Measurements from ENCODE around the gene ASMT.
"Not testable (repeated sequence)": the region's sequence is repeated elsewhere in the genome, so short reads cannot be mapped to it uniquely, and the experiment has no call there.

ASMT gene

DNA sequence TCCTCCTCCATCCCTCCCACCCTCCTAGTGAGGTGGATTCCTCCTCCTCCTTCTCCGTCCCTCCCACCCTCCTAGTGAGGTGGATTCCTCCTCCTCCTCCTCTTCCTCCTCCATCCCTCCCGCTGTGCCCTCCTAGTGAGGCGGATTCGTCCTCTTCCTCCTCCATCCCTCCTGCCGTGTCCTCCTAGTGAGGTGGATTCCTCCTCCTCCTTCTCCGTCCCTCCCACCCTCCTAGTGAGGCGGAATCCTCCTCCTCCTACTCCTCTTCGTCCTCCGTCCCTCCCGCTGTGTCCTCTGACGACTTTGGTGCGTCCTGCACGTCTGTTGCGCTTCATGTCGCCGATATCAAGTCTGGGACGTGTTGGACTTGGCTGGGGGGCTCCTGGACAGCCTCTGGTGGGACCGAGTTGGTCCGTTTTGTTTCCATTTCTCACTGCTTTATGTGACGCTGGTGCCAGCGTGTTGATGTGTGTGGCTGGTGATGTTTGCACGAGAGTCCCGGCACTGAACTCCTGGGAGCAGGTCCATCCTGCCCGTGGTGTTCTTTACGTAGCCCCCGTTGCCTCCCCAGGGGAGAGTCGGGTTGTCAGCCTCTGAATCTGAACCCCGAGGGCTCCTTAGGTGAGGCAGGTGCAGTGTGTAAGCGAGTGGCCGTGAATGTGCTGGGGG lies 18.0 kb upstream of the ASMT start:
- in situ Hi-C loops (cut with MboI; ENCODE audit: low sequenced_read_pairs): loop anchor here (25.0 kb wide), 1 partner anchor 135 kb away; the partner anchor contains the start of gene ASMTL

DNA sequence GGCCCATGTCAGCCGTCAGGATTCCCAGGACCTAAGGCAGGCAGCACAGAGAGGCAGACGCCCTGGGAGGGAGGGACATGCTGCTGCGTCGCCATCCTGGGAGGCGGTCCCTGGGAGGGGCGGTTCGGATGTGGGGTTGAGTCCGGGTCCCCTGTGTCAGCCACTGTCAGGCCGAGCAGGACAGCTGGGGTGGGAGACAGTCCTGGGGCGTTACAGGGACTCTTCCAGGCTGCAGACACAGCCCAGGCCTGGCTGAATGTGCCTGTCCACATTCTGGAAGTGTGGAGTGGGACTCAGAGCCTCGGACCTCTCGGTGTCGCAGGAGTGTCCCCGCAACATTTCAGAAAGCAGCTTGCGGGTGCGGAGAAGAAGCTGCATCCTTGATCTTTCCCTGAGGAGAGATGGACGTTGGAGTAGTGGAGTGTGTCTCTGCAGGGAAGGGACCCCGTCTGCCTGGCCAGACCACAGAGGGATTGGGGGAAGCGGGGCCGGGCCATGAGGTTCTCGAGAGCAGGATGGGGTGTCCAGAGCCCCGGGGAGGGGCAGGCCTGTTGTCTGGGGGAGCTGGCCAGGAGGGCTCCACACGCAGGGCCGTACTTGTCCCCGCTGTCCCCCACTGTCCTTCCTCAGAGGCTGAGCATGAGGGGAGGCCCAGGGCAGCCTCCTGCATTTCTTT lies 17.4 kb upstream of the ASMT start:
- in situ Hi-C loops (cut with MboI; ENCODE audit: low sequenced_read_pairs): loop anchor here (25.0 kb wide), 1 partner anchor 135 kb away; the partner anchor contains the start of gene ASMTL

- in situ Hi-C loops (cut with MboI; ENCODE audit: low sequenced_read_pairs): loop anchor here (25.0 kb wide), 1 partner anchor 136 kb away; the partner anchor contains the start of gene ASMTL
These were observed 16.6 kb upstream of the ASMT start for GRCh38 chrX:1598021-1598875.

- in situ Hi-C loops (cut with MboI; ENCODE audit: low sequenced_read_pairs): loop anchor here (25.0 kb wide), 1 partner anchor 137 kb away; the partner anchor contains the start of gene ASMTL
These were observed 15.7 kb upstream of the ASMT start for GRCh38 chrX:1598876-1599790.

GRCh38 chrX:1599791-1600405 lies 15.0 kb upstream of the ASMT start:
- in situ Hi-C loops (cut with MboI; ENCODE audit: low sequenced_read_pairs): loop anchor here (25.0 kb wide), 1 partner anchor 138 kb away; the partner anchor contains the start of gene ASMTL

DNA sequence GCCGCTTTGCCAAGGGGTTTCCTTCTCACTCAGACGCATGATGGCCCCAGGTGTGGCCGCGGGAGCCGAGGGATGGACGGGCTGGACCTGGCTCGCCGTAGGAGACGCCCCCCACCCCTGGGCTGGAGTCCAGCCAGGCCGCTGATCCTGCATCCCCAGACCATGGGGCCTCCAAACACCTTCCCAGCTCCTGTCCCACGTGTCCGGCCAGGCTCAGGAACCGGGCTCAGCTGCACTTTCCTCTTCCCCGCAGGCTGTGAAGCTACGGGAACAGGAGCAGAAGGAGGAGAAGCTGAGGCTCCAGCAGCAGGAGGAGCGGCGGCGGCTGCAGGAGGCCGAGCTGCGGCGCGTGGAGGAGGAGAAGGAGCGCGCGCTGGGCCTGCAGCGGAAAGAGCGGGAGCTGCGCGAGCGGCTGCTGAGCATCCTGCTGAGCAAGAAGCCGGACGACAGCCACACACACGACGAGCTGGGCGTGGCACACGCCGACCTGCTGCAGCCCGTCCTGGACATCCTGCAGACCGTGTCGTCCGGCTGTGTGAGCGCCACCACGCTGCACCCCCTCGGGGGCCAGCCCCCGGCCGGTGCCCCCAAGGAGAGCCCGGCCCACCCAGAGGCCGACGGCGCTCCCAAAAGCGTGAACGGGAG lies 14.3 kb upstream of the ASMT start:
- in situ Hi-C loops (cut with MboI; ENCODE audit: low sequenced_read_pairs): no loop called here

DNA sequence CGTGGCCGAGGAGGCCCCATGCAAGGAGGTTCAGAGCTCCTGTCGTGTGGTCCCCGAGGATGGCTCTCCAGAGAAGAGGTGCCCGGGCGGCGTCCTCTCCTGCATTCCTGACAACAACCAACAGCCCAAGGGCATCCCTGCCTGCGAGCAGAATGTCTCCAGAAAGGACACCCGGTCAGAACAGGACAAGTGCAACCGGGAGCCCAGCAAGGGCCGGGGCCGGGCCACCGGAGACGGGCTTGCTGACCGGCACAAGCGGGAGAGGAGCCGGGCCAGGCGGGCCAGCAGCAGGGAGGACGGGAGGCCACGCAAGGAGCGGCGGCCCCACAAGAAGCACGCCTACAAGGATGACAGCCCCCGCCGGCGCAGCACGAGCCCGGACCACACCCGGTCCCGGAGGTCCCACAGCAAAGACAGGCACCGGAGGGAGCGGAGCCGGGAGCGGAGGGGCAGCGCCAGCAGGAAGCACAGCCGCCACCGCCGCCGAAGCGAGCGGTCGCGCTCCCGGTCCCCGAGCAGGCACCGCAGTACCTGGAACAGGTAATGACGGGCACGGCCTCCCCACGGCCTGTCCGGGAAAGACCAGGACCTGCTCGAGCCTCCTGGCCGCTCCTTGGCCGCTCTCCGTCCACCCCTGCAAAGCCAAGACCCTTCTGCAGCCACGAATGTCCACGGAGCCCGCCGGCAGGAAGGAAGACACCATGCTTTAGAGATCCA lies 13.7 kb upstream of the ASMT start:
- in situ Hi-C loops (cut with MboI; ENCODE audit: low sequenced_read_pairs): no loop called here

DNA sequence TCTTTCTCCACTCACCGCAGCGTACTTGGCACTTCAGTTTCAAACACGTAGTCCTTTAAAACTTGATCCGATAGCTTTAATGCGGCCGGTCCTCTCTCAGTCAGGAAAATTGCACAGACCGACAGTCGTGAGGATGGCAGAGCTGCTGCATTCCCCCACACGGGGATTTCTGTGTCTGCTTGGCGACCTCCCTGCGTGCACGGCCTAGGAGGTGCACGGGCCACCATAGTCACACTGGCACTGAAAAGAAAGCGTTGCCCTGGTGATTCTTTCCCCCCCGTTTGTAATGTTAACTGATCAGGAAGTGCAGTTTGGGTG lies 13.1 kb upstream of the ASMT start:
- in situ Hi-C loops (cut with MboI; ENCODE audit: low sequenced_read_pairs): no loop called here

GRCh38 chrX:1602299-1602698 lies 12.6 kb upstream of the ASMT start:
- in situ Hi-C loops (cut with MboI; ENCODE audit: low sequenced_read_pairs): no loop called here

DNA sequence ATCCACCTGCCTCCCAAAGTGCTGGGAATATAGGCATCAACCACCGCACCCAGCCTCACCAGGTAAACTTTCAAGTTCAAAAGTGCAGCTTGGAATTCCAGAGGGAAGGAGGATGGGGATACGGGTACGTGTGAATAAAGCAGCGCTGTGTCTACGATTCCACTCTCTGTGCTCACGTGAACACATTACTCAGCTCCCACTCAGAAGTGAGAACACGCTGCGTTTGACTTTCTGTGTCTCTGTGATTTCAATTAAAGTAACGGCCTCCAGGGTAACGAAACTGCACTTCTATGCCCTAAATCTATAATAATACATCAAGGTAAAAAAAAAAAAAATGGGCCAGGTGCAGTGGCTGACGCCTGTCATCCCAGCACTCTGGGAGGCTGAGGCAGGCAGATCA lies 8.4 kb upstream of the ASMT start:
- in situ Hi-C loops (cut with MboI; ENCODE audit: low sequenced_read_pairs): no loop called here

- in situ Hi-C loops (cut with MboI; ENCODE audit: low sequenced_read_pairs): no loop called here
These were observed 5.5 kb upstream of the ASMT start for GRCh38 chrX:1609311-1609710.

DNA sequence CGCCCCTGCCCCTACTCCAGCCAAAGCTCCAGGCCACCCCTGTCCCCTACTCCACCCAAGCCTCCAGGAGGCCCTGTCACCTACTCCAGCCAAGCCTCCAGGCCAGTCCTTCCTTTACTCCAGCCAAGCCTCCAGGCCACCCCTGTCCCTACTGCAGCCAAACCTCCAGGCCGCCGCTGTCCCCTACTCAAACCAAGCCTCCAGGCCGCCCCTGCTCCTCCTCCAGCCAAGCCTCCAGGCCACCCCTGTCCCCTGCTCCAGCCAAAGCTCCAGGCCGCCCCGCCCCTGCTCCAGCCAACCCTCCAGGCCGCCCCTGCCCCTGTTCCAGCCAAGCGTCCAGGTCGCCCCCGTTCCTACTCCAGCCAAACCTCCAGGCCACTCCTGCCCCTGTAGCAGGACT lies 5.1 kb upstream of the ASMT start:
- in situ Hi-C loops (cut with MboI; ENCODE audit: low sequenced_read_pairs): no loop called here

GRCh38 chrX:1610166-1610565 lies 4.7 kb upstream of the ASMT start:
- in situ Hi-C loops (cut with MboI; ENCODE audit: low sequenced_read_pairs): no loop called here

DNA sequence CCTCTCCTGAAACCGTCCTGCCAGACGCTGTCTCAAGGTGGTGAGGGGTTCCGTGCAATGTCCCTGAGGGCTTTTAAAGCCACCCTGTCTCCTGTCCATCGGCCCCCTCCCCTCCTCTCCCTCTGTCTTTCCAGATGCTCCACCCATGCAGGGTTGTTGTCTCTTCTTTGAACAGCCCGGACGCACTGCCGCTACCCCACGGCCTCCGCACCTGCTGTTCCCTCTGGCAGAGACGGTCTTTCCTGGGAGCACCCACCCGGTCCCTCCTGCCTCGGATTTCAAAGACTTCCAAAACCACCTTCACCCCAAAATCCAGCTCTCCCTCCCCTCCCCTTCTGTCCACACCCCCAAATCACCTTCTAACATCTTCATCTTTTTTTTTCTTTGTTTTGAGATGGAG lies 4.1 kb upstream of the ASMT start:
- in situ Hi-C loops (cut with MboI; ENCODE audit: low sequenced_read_pairs): no loop called here

DNA sequence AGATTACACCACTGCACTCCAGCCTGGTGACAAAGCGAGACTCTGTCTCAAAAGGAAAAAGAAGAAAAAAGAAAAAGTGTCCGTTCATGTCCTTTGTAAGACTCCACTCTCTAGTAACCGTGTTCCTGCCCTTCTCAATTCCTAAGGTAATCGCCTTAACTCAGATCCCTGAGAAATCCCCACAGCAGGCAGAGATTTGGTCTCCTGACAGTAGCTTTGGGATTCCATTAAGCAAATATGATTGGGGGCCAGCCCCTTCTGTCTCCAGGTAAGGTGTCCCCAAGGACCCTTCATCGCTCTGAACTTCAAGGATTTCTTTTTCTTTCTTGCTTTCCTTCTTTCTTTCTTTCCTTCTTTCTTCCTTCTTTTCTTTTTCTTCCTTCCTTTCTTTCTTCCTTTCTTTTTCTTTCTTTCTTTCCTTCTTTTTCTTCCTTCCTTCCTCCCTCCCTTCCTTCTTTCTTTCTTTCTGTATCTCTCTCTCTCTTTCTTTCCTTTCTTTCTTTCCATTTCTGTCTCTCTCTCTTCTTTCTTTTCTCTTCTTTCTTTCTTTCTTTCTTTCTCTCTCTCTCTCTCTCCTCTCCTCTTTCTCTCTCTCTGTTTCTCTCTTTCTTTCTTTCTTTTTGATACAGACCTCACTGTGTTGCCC lies 2.1 kb upstream of the ASMT start:
- in situ Hi-C loops (cut with MboI; ENCODE audit: low sequenced_read_pairs): no loop called here

GRCh38 chrX:1618689-1619088 lies 3.8 kb downstream of the ASMT start:
- in situ Hi-C loops (cut with MboI; ENCODE audit: low sequenced_read_pairs): no loop called here

DNA sequence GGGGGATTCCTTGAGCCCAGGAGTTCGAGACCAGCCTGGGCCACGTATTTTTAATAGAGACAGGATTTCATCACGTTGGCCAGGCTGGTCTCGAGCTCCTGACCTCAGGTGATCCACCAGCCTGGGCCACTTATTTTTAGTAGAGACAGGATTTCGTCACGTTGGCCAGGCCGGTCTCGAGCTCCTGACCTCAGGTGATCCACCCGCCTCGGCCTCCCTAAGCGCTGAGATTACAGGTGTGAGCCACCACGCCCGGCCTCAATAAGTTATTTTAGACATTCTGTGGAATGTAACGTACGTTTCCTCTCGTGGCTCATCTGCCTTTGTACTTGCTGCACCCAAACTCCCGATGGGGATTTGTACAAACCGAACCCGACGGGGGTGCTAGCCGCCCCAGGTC lies 8.8 kb downstream of the ASMT start:
- in situ Hi-C loops (cut with MboI; ENCODE audit: low sequenced_read_pairs): no loop called here

GRCh38 chrX:1624158-1624860 lies 9.4 kb downstream of the ASMT start:
- in situ Hi-C loops (cut with MboI; ENCODE audit: low sequenced_read_pairs): not testable (repeated sequence)

Measured in HL-60/S4 treated with phorbol 12-myristate 13-acetate at 8.2 ng/mL for 4 days and 3 days (cell line).